Activated CD4-positive, CD25-positive, alpha-beta regulatory T cell treated with anti-CD3 and anti-CD28 coated beads, Interleukin-2, amount 50 U/mL, for 16 hours (primary cell): ENCODE measurements around the gene CFC1B.
"Not testable (repeated sequence)": the region's sequence is repeated elsewhere in the genome, so short reads cannot be mapped to it uniquely, and the experiment has no call there.

Source experiments
- DNase-seq: peaks from one replicate; pipeline ENCODE4 v3.0.0-alpha.2; 2020; ENCODE audit warnings: low read depth, low spot score

CFC1B gene

GRCh38 chr2:130566165-130566564 lies 45.1 kb downstream of the CFC1B start:
- DNase-seq: not testable (repeated sequence)

- DNase-seq: not testable (repeated sequence)
Measured at GRCh38 chr2:130571929-130572328, 50.9 kb downstream of the CFC1B start.

GRCh38 chr2:130574230-130574629 lies 53.2 kb downstream of the CFC1B start:
- DNase-seq: not testable (repeated sequence)

- not testable (repeated sequence) for DNase-seq
Measured at GRCh38 chr2:130576209-130576784, 55.3 kb downstream of the CFC1B start.

- not testable (repeated sequence) for DNase-seq
Measured at GRCh38 chr2:130577559-130577958, 56.5 kb downstream of the CFC1B start.
